Upper lobe of left lung (tissue), 6 donors: ENCODE results near the gene LRRN4CL. TPM values are rescaled to one million over a fixed set of nuclear protein-coding genes. Genes with fewer than 3 reads are reported as not detected.

Experiments
- ATAC-seq, 2 donors: fragments of 200-7000 bp; cut with Tn5 transposase; one replicate each; pipeline ENCODE4 v1.9.1; 2022; ENCODE audit warnings: mild to moderate bottlenecking in 2 of 2, moderate library complexity in 2 of 2; ENCODE audit not compliant: low FRiP score in 2 of 2
- DNase-seq, 2 donors: peaks; one replicate each; pipeline ENCODE4 v3.0.0-alpha.2; 2019 to 2020
- H3K27ac ChIP-seq, 4 donors: fragments of 200-600 bp; sonication (generic); one replicate each; pipeline ENCODE4 v1.5.1; 2016 to 2019
- H3K27me3 ChIP-seq, 4 donors: fragments of 200-600 bp; sonication (generic); one replicate each; pipeline ENCODE4 v1.5.1; 2017 to 2019
- H3K36me3 ChIP-seq, 4 donors: fragments of 200-600 bp; sonication (generic); one replicate each; pipeline ENCODE4 v1.5.1; 2016 to 2019
- H3K4me1 ChIP-seq, 4 donors: fragments of 200-600 bp; sonication (generic); one replicate each; pipeline ENCODE4 v1.5.1; 2018 to 2019
- H3K4me3 ChIP-seq, 4 donors: fragments of 200-600 bp; sonication (generic); one replicate each; pipeline ENCODE4 v1.5.1; 2017 to 2019; ENCODE audit warnings: mild to moderate bottlenecking in 2 of 4, moderate library complexity in 1 of 4
- H3K9me3 ChIP-seq, 4 donors: fragments of 200-600 bp; sonication (generic); one replicate each; pipeline ENCODE4 v1.5.1; 2018 to 2019
- EP300 ChIP-seq, 4 donors: sonication (generic); formaldehyde crosslinking; IDR thresholded peaks; one replicate each; pipeline ENCODE4 v1.5.1; 2017; ENCODE audit warnings: antibody characterized with exemption in 4 of 4, control low read depth in 2 of 4
- POLR2A ChIP-seq, 4 donors: fragments of 450-650 bp; IDR thresholded peaks; one replicate each; pipeline ENCODE4 v1.5.1; 2016 to 2017; ENCODE audit warnings: antibody characterized with exemption in 4 of 4, mild to moderate bottlenecking in 2 of 4
- POLR2AphosphoS5 ChIP-seq, 2 donors: sonication (generic); formaldehyde crosslinking; IDR thresholded peaks; one replicate each; pipeline ENCODE4 v1.5.1; 2017; ENCODE audit warnings: antibody characterized with exemption in 2 of 2
- WGBS, 2 donors: methylation state at CpG; one replicate each; pipeline ENCODE4 v1.1.5; 2017 to 2018; 5-methylcytosine and 5-hydroxymethylcytosine counted together
- total RNA-seq, 6 donors: library from RNA; depleted of rRNA in 4 of 6; stranded (reverse); fragments of >200 nt in 4 of 6; gene quantifications; one replicate each; pipeline versions ENCODE4 v1.1.0 to v1.2.1, GENCODE V29; 2016 to 2021
- TF ChIP-seq, protein P1 (sequence below), 6 experiments: fragments of 450-650 bp in 4 of 6; fragments of 200-600 bp in 2 of 6; sonication (generic) in 2 of 6; IDR thresholded peaks; one replicate each; pipeline ENCODE4 v1.5.1; 2016 to 2019; ENCODE audit warnings: antibody characterized with exemption in 6 of 6
- donor health status: DM: no; HTN: no; CAD: no; lungs with moderate emphysema.
- donor health status: DM: no; HTN: yes; CAD: no; lungs with severe emphysema.

The LRRN4CL gene
- total RNA-seq, 6 donors from 2014 or later = 0.61 to 6.4 (median 1.8) TPM

DNA sequence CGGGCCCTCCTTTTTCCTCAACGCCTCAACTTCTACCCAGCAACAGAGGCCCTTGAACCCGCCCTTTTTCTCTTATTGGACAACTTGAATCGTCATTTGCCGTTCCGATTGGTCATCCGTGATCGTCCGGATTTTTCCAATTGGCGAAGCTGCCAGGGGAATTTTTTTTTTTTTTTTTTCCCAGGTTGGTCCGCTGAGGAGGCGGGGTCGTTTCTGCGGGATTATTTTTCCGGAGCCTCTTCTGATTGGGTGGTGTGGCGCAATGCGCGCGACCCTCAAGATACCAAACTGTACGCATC lies 38.5 kb upstream of the LRRN4CL start:
- H3K9me3 ChIP-seq = no peaks in the 10 kb centered on the region
- no peaks in the 10 kb centered on the region for H3K27me3 ChIP-seq
- H3K4me1 ChIP-seq = peaks cover 39 to 61% (median 49%) of the 10 kb centered on the region in 4 donors
- H3K4me3 ChIP-seq = peak overlapping the region; percentile 51 to 98 (median 90)
- ATAC-seq = peak; percentile 87 to 92
- peak overlapping the region; percentile 86 to 95 (median 93) for H3K27ac ChIP-seq
- peaks cover 13 to 42% (median 14%) of the 10 kb centered on the region in 4 donors for H3K36me3 ChIP-seq
- peak in 1 of 2 donors; percentile 84 for DNase-seq
- TF ChIP-seq POLR2A (IDR thresholded peaks at IDR 0.05) (no peak), POLR2AphosphoS5 (IDR thresholded peaks at IDR 0.05) (no peak), EP300 (IDR thresholded peaks at IDR 0.05) (no peak)
- TF ChIP-seq, protein P1, sequence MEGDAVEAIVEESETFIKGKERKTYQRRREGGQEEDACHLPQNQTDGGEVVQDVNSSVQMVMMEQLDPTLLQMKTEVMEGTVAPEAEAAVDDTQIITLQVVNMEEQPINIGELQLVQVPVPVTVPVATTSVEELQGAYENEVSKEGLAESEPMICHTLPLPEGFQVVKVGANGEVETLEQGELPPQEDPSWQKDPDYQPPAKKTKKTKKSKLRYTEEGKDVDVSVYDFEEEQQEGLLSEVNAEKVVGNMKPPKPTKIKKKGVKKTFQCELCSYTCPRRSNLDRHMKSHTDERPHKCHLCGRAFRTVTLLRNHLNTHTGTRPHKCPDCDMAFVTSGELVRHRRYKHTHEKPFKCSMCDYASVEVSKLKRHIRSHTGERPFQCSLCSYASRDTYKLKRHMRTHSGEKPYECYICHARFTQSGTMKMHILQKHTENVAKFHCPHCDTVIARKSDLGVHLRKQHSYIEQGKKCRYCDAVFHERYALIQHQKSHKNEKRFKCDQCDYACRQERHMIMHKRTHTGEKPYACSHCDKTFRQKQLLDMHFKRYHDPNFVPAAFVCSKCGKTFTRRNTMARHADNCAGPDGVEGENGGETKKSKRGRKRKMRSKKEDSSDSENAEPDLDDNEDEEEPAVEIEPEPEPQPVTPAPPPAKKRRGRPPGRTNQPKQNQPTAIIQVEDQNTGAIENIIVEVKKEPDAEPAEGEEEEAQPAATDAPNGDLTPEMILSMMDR (IDR thresholded peaks at IDR 0.05) = no peak
- 0 to 1% methylated on average over 20 of the region's 20 CpGs for WGBS, 2 donors

DNA sequence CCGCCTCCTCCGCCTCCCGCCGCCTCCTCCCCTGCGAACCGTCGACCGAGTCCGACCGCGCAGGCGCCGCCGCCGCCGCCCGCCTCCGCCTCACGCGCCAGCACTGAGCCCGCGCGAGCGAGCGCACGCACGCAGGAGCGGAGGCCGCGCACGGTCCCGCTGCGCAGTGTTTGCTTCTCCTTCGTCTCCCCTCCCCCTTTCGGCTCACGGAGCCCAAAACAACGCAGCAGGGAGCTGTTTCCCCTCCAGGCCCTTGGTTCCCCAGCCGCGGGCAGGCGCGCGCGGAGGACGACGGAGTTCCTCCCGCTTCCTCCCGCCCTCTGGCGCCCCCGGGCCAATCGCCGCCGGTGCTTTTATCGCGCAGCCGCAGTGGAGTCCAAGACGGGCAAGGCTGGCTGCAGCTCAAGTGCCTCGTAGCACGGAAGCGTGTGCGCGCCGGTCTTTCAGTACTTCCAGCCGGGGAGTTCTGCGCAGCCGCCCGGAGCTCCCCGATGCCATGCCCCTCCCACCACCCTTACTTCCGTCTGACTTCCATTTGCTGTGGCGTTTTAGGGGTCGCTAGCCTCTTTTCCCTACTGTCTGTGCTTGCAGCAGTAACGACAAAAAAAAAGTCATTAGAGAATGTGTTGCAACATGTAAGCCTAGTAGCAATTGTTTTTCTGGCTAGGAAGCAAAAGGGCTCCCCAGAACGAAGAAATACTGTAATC lies 38.0 kb upstream of the LRRN4CL start, which contains the start of gene HNRNPUL2:
Gene HNRNPUL2, minus strand, starts transcription at position 293 of the 707 bp plus-strand sequence. CDS start 301 bp downstream, outside the sequence.
- Histone ChIP-seq H3K27me3 (no peaks in the 10 kb centered on the region), H3K4me3 (peak within 1 kb of the TSS; percentile 84 to 100 (median 98)), H3K4me1 (peaks cover 39 to 61% (median 48%) of the 10 kb centered on the region in 4 donors), H3K27ac (peak within 1 kb of the TSS; percentile 86 to 95 (median 93)), H3K36me3 (peaks cover 13 to 42% (median 19%) of the 10 kb centered on the region in 4 donors), H3K9me3 (no peaks in the 10 kb centered on the region)
- TF ChIP-seq, protein P1 (IDR thresholded peaks at IDR 0.05) = peak in 5 of 6 experiments; percentile 14 to 28 (median 20)
- TF ChIP-seq EP300 (IDR thresholded peaks at IDR 0.05) (peak in 1 of 4 donors; percentile 59), POLR2A (IDR thresholded peaks at IDR 0.05) (peak; percentile 73 to 99 (median 89)), POLR2AphosphoS5 (IDR thresholded peaks at IDR 0.05) (peak; percentile 95 to 97)
- 0 to 1% methylated on average over 24 to 32 of the region's 72 CpGs for WGBS, 2 donors
- ATAC-seq (peak; percentile 95 to 98), DNase-seq (peak; percentile 99)

DNA sequence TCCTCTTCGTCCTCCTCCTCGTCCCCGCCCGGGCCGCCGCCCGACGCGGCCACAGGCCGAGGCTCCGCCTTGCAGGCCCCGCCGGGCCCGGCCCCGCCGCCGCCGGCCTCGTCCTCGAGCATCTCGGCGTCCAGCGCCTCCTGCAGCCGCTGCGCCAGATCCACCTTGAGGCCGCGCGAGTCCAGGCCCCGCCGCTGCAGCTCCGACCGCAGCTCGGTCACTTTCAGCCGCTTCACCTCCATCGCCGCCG lies 37.5 kb upstream of the LRRN4CL start:
- no peak for DNase-seq
- Histone ChIP-seq H3K27me3 (no peaks in the 10 kb centered on the region), H3K4me1 (peaks cover 40 to 61% (median 47%) of the 10 kb centered on the region in 4 donors), H3K4me3 (peak overlapping the region; percentile 84 to 100 (median 98)), H3K27ac (peak overlapping the region; percentile 86 to 95 (median 93)), H3K36me3 (peaks cover 17 to 43% (median 24%) of the 10 kb centered on the region in 4 donors), H3K9me3 (no peaks in the 10 kb centered on the region)
- 0% methylated on average over 7 to 11 of the region's 37 CpGs for WGBS, 2 donors
- TF ChIP-seq, protein P1 (IDR thresholded peaks at IDR 0.05) = peak in 1 of 6 experiments; percentile 5
- TF ChIP-seq POLR2A (IDR thresholded peaks at IDR 0.05) (no peak), EP300 (IDR thresholded peaks at IDR 0.05) (no peak)
- peak in 1 of 2 donors; percentile 26 for ATAC-seq

DNA sequence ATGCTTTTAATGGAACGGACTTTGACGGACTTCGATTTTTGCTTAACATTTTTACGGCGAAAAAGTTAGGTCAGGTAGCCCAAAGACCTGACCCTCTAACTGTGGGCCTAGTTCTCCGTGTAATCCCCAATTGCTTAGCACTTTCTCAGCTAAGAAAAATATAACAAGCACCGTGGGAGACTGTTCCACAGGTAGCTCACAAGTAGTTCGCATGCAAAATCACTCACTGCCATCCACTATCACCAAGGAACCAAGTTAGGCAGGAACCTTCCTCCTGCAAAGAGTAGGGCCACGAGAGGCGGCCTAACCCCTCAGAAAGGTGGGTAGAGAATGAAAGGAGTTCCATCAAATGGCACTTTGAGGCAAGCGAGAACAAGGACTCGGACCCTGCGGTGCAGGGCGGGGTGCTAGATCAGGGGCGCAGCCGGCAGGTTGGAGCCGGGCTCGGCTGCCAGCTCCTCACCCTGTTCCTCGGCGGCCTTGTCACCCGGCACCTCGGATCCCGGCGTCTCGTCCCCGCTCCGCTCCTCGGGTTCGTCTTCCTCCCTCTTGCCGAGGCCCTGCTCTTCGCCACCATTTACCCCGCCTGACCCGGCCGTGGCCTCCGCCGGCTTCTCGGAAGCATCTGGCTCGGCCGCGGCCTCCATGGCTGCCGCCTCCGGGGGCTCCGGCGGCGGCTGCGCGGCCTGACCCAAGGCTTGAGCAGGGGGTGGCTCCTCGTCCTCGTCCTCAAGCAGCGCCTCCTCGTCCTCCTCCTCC lies 37.0 kb upstream of the LRRN4CL start:
- peak overlapping the region; percentile 86 to 95 (median 93) for H3K27ac ChIP-seq
- H3K4me3 ChIP-seq = peak overlapping the region; percentile 84 to 100 (median 98)
- H3K4me1 ChIP-seq = peaks cover 41 to 58% (median 46%) of the 10 kb centered on the region in 4 donors
- 0 to 1% methylated on average over 30 to 46 of the region's 51 CpGs for WGBS, 2 donors
- TF ChIP-seq POLR2AphosphoS5 (IDR thresholded peaks at IDR 0.05) = no peak
- TF ChIP-seq, protein P1 (IDR thresholded peaks at IDR 0.05) = peak in 1 of 6 experiments; percentile 3
- DNase-seq (no peak), ATAC-seq (no peak)
- no peaks in the 10 kb centered on the region for H3K9me3 ChIP-seq
- peaks cover 22 to 43% (median 27%) of the 10 kb centered on the region in 4 donors for H3K36me3 ChIP-seq
- H3K27me3 ChIP-seq = no peaks in the 10 kb centered on the region
